Neural crest cell (in vitro differentiated cells): Measurements from ENCODE around the gene TEX22. TPM values are rescaled to one million over a fixed set of nuclear protein-coding genes. Genes with fewer than 3 reads are reported as not detected.

Experiments
- DNase-seq: peaks from one replicate; pipeline ENCODE4 v3.0.0; 2021; ENCODE audit warnings: low read depth, mixed read lengths, low spot score
- H3K27ac Mint-ChIP-seq: one replicate; pipeline ENCODE4 v1.8.0; 2021; ENCODE audit warnings: mild to moderate bottlenecking, mixed read lengths; ENCODE audit not compliant: unreplicated experiment
- H3K27me3 Mint-ChIP-seq: 2 replicates; pipeline ENCODE4 v1.8.0; 2021; ENCODE audit warnings: low read depth, mild to moderate bottlenecking, mixed read lengths
- H3K36me3 Mint-ChIP-seq: 2 replicates; pipeline ENCODE4 v1.8.0; 2021; ENCODE audit warnings: low read depth, mild to moderate bottlenecking, mixed read lengths
- H3K4me1 Mint-ChIP-seq: 2 replicates; pipeline ENCODE4 v1.8.0; 2021; ENCODE audit warnings: mixed read lengths
- H3K4me3 Mint-ChIP-seq: one replicate; pipeline ENCODE4 v1.8.0; 2021; ENCODE audit warnings: mild to moderate bottlenecking, mixed read lengths
- H3K9me3 Mint-ChIP-seq: 2 replicates; pipeline ENCODE4 v1.8.0; 2021; ENCODE audit warnings: mixed read lengths
- total RNA-seq: library from RNA; stranded (reverse); gene quantifications from 2 replicates; pipeline ENCODE4 v1.2.1, GENCODE V29; 2021
- TF ChIP-seq, protein P1 (sequence below): fragments of 200-600 bp; sonication (generic); conservative IDR thresholded peaks from 2 replicates; pipeline ENCODE4 v1.5.0; 2021; ENCODE audit warnings: antibody characterized with exemption, mild to moderate bottlenecking

Gene TEX22
- total RNA-seq, 1 donor from 2014 or later = 5.2 TPM

DNA sequence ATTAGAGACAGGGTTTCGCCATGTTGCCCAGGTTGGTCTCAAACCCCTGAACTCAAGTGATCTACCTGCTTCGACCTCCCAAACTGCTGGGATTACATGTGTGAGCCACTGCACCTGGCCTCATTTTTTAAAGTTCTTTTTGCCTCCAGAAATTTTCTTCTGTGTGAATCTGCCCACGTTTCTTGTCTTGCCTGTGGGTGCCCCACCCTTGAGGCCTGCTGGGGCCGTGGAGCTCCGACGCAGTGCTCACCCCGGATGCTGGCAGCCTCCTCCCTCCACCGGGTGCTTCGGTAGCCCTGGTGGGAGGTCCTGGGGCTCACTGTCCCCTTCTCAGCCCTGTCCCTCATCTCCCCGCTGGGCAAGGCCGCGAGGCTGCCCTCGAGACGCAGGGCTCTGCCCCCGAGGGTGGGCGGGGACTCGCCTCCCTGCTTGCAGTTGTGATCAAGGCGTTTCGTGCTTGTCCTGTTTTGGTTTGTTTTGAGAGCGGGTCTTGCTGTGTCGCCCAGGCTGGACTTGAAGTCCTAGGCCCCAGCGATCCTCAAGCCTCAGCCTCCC, 56.8 kb downstream of the TEX22 start:
- Mint-ChIP-seq H3K27me3 (no peaks in the 10 kb centered on the region), H3K27ac (no peak overlapping the region), H3K4me1 (no peaks in the 10 kb centered on the region), H3K36me3 (peaks cover 3% of the 10 kb centered on the region), H3K4me3 (no peak overlapping the region), H3K9me3 (no peaks in the 10 kb centered on the region)
- TF ChIP-seq, protein P1, sequence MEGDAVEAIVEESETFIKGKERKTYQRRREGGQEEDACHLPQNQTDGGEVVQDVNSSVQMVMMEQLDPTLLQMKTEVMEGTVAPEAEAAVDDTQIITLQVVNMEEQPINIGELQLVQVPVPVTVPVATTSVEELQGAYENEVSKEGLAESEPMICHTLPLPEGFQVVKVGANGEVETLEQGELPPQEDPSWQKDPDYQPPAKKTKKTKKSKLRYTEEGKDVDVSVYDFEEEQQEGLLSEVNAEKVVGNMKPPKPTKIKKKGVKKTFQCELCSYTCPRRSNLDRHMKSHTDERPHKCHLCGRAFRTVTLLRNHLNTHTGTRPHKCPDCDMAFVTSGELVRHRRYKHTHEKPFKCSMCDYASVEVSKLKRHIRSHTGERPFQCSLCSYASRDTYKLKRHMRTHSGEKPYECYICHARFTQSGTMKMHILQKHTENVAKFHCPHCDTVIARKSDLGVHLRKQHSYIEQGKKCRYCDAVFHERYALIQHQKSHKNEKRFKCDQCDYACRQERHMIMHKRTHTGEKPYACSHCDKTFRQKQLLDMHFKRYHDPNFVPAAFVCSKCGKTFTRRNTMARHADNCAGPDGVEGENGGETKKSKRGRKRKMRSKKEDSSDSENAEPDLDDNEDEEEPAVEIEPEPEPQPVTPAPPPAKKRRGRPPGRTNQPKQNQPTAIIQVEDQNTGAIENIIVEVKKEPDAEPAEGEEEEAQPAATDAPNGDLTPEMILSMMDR = no peak
- DNase-seq = no peak

GRCh38 chr14:105455766-105456660, 57.7 kb downstream of the TEX22 start:
- no peaks in the 10 kb centered on the region for H3K4me1 Mint-ChIP-seq
- no peak overlapping the region for H3K4me3 Mint-ChIP-seq
- no peaks in the 10 kb centered on the region for H3K27me3 Mint-ChIP-seq
- TF ChIP-seq, protein P1 = no peak
- peaks cover 3% of the 10 kb centered on the region for H3K36me3 Mint-ChIP-seq
- no peak for DNase-seq
- H3K9me3 Mint-ChIP-seq = no peaks in the 10 kb centered on the region
- H3K27ac Mint-ChIP-seq = no peak overlapping the region

DNA sequence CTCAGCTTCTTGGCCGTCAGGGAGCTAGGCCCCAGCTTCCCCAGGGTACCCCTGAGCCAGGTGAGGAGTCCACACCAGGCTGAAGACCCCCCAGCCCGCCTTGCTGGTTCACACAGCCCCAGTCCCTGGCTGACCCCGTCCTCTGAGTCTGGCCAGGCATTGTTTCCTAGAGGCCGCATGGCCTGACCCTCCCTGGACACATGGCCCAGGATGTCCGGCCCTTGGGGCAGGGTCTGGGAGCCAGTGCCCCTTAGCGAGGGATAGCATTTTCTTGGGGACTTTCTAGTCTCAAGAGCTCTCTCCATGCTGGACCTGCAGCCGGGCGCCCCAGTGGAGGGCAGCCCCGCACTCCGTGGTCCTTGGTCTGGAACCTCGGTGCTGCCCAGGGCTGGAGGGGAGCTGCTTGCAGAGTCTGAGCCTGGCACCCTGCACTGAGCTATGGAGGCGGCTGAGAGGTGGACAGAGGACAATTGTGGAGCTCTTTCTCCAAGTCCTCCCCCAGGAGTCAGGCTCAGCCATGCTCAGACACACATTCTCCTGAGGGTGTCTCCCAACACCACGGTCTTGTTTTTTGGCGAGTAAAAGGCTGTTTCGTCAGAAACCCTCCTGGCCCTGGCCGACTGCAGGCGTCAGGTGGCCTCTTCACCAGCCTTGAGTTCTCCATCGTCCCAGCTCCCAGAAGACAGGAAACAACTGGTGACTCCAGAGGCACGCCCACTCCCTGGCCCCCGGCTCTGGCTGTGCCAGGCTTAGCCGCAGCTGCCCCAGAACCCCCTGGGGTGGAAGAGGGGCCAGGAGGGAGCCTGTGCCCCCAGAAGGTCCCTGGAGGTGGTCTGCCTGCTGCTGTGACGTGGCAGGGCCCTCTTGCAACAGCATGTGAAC, 58.6 kb downstream of the TEX22 start:
- Mint-ChIP-seq H3K4me1 (no peaks in the 10 kb centered on the region), H3K9me3 (no peaks in the 10 kb centered on the region), H3K27me3 (no peaks in the 10 kb centered on the region), H3K27ac (no peak overlapping the region), H3K36me3 (peaks cover 3% of the 10 kb centered on the region), H3K4me3 (no peak overlapping the region)
- no peak for DNase-seq
- TF ChIP-seq, protein P1 = no peak

DNA sequence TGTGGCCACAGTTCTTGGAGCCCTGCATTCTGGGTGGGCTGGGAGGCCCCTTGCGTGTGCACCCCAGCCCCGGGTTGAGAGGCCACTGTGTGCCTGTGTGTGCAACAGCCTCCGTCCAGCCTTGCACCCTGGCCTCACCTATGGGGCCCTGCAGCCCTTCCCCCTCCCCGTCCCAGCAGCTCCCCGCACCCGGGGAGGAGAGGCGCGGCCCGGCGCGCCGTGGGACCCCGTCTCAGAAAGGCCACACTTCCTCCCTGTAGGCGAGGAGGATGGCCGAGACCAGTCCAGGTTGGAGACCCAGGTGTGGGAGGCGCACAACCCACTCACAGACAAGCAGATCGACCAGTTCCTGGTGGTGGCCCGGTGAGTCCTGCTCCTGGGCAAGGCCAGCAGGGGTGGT, 59.7 kb downstream of the TEX22 start:
- Mint-ChIP-seq H3K27ac (no peak overlapping the region), H3K9me3 (no peaks in the 10 kb centered on the region), H3K4me1 (no peaks in the 10 kb centered on the region), H3K4me3 (no peak overlapping the region), H3K36me3 (peaks cover 3% of the 10 kb centered on the region), H3K27me3 (no peaks in the 10 kb centered on the region)
- DNase-seq = no peak
- TF ChIP-seq, protein P1 = no peak

- no peak for DNase-seq
- no peaks in the 10 kb centered on the region for H3K4me1 Mint-ChIP-seq
- H3K36me3 Mint-ChIP-seq = no peaks in the 10 kb centered on the region
- no peak overlapping the region for H3K4me3 Mint-ChIP-seq
- H3K27ac Mint-ChIP-seq = no peak overlapping the region
- H3K27me3 Mint-ChIP-seq = no peaks in the 10 kb centered on the region
- TF ChIP-seq, protein P1 = no peak
- no peaks in the 10 kb centered on the region for H3K9me3 Mint-ChIP-seq
Observed at GRCh38 chr14:105458571-105458970, 60.2 kb downstream of the TEX22 start.
